GM18517 (cell line): ENCODE measurements around the gene BCO2.
"Not testable (repeated sequence)": the region's sequence is repeated elsewhere in the genome, so short reads cannot be mapped to it uniquely, and the experiment has no call there.

ENCODE experiments used
- ATAC-seq: cut with Tn5 transposase; IDR thresholded peaks from one replicate; pipeline ENCODE4 v1.9.1; 2021; ENCODE audit warnings: mild to moderate bottlenecking, moderate library complexity; ENCODE audit not compliant: unreplicated experiment

Gene BCO2, protein sequence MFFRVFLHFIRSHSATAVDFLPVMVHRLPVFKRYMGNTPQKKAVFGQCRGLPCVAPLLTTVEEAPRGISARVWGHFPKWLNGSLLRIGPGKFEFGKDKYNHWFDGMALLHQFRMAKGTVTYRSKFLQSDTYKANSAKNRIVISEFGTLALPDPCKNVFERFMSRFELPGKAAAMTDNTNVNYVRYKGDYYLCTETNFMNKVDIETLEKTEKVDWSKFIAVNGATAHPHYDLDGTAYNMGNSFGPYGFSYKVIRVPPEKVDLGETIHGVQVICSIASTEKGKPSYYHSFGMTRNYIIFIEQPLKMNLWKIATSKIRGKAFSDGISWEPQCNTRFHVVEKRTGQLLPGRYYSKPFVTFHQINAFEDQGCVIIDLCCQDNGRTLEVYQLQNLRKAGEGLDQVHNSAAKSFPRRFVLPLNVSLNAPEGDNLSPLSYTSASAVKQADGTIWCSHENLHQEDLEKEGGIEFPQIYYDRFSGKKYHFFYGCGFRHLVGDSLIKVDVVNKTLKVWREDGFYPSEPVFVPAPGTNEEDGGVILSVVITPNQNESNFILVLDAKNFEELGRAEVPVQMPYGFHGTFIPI

DNA sequence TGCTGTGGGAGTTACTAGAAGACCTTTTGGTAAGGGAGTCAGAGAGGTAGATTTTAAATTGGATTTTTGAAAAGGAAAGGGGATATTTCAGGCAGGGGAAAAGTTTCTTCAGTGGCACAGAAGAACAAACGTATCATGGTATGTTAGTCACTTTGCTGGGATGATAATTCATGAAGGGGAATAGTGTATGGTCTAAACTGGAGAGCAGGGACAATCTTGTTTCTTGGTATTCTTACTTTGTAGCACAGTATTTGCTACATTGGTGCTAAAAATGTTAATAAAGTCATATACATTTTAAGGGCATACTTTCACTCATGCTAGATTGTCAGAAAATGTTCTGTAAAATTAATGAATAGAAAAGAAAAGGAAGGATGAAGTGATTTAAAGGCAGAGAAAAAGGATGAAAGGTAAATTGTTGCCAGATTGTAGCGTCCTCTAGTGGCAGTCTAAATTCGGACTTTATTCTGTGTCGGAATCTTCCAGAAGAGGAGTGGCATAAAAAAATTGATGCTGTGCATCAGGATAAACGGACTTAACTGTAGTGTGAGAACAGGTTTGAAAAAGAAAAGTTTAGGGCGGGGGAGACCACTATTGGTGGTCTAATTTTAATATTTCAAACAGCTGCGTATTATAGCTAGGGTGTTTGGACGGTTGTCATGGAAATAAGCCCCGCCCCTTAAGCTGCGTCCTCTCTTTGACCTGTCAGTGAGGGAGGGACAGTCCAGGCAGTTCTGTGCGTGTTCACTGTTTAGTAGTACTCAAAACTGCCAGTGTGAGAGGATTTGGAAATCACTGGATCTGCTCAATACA is at the start of gene BCO2:
Gene BCO2 (plus strand): TSS at position 724 of the 810 bp plus-strand sequence. CDS start 90 bp downstream, outside the sequence.
- peak; percentile 52 for ATAC-seq

- no peak for ATAC-seq
These were observed 48.3 kb upstream of the BCO2 start for GRCh38 chr11:112127056-112127455.

GRCh38 chr11:112128483-112129121 is 46.7 kb upstream of the BCO2 start:
- no peak for ATAC-seq

GRCh38 chr11:112129656-112130055 is 45.7 kb upstream of the BCO2 start:
- no peak for ATAC-seq

GRCh38 chr11:112132737-112133136 is 42.6 kb upstream of the BCO2 start:
- ATAC-seq: no peak

GRCh38 chr11:112134473-112134872 is 40.8 kb upstream of the BCO2 start:
- no peak for ATAC-seq

GRCh38 chr11:112143597-112143996 is 31.7 kb upstream of the BCO2 start:
- ATAC-seq: no peak

- no peak for ATAC-seq
These were observed 24.8 kb upstream of the BCO2 start for GRCh38 chr11:112150517-112150916.

DNA sequence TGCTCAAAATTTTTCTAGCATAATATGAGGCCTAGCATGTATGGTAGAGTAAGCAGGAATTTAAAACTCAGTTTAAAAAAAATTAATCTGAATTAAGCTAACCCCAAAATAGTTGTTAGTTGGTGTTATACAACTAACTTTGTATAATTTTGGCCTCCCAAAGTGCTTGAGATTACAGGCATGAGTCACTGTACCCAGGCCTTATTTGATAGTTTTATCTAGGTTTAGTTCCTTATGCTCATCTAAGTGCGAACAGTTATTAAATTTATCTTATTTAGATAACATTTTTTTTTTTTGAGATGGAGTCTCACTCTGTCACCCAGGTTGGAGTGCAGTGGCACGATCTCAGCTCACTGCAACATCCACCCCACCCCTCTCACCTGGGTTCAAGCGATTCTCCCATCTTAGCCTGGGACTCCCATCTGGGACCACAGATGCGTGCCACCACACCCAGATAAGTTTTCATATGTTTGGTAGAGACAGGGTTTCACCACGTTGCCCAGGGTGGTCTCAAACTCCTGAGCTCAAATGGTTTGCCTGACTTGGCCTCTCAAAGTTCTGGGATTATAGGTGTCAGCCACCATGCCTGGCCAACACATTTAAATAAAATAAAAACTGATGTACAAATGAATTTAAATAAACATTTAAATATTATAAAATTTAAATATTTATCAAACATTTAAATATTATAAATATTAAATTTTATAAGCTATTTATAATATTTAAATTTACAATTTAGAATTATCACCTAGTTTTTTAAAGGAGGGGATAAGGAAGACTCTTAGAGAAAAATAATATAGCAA is 19.0 kb upstream of the BCO2 start:
- ATAC-seq: no peak

GRCh38 chr11:112156956-112157766 is 18.2 kb upstream of the BCO2 start:
- no peak for ATAC-seq

- ATAC-seq: no peak
These were observed 15.9 kb upstream of the BCO2 start for GRCh38 chr11:112159098-112160065.

DNA sequence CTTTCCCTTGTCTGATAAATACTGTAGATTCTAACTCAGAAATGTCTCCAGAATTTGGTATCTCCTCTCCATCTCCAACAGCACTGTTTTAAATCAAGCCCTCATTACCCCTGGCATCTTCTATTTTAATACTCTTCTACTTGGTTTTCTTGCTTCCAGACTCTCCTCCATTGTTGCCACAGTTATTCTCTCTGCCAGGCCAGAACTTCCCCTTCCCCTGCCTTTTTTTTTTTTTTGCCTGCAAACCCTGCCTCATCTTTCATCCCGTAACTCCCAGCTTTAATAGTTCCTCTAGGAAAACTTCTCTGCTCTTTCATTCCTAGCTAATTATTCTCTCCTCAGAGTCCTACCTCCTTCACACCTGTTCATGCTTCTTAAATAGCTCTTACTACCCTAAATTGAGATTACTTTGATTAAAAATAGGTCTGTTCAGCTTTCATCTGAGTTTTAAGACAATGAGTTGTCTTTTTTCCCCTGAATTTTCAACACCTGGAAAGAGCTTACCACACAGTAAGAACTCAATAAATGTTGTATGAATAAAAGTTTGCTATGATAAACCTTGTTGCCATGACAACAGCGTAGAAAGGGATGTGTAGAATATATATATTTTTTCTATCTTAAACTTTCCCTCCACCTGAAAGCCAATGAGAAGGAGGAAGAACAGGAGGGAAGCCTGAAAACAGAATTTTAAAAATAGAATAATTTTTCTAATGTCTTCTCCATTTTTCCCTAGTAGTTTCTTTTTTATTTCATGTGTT is 15.0 kb upstream of the BCO2 start:
- no peak for ATAC-seq

DNA sequence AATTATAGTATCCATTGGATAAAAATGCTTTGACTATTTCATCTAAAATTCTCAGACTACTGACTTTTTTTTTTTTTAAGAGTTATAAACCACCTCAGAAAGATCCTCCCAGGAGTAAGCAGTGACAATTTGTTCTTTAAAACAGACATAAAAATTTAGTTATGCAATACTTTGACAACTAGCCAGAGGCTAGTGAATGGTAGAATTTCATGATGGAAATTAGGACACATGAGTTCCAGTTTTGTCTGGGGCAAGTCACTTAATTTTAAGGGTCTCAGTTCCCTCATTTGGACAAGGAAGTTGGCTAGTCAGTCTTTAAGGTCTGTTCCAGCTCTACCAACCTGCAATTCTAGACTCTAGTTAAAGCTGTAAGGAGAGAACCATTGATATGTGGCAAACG is 14.3 kb upstream of the BCO2 start:
- ATAC-seq: no peak

DNA sequence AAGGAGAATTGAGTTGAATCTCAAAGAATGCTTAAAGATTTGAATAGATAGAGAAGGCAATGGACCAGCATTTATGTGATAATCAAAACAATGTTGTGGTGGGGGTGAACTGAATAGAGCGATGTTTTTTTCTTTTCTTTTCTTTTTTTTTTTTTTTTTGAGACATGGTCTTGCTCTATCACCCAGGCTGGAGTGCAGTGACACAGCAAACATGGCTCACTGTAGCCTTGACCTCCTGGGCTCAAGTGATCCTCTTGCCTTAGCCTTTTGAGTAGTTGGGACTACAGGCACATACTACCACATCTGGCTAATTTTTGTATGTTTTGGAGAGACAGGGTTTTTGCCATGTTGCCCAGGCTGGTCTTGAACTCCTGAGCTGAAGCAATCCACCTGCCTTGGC is 13.1 kb upstream of the BCO2 start:
- not testable (repeated sequence) for ATAC-seq

GRCh38 chr11:112162761-112163546 is 12.4 kb upstream of the BCO2 start:
- no peak for ATAC-seq

GRCh38 chr11:112163875-112164685 is 11.2 kb upstream of the BCO2 start, which contains the start of gene IL18:
TSS of gene IL18 (minus strand) at chr11:112164094. CDS start at chr11:112155053, 9,041 bp downstream.
- ATAC-seq: no peak
